Spinal cord (tissue), 10 donors: ENCODE results near the gene SPEM3. TPM values are rescaled to one million over a fixed set of nuclear protein-coding genes. Genes with fewer than 3 reads are reported as not detected.

Experiments used
- DNase-seq, 6 donors: peaks; one replicate each; pipeline versions ENCODE4 v3.0.0 to v3.0.0-alpha.2; 2013 to 2015; ENCODE audit warnings: low spot score in 6 of 6, low read depth in 4 of 6
- H3K27ac ChIP-seq: one replicate; pipeline ENCODE4 v1.5.1; 2013; ENCODE audit warnings: low read depth, low read length, control low read depth
- H3K27me3 ChIP-seq: one replicate; pipeline ENCODE4 v1.6.1; 2013; ENCODE audit warnings: low read length; ENCODE audit not compliant: control insufficient read depth, insufficient read depth
- H3K36me3 ChIP-seq: one replicate; pipeline ENCODE4 v1.6.1; 2013; ENCODE audit warnings: low read length; ENCODE audit not compliant: control insufficient read depth, insufficient read depth
- H3K4me1 ChIP-seq: one replicate; pipeline ENCODE4 v1.6.1; 2013; ENCODE audit warnings: low read length; ENCODE audit not compliant: control insufficient read depth, insufficient read depth
- H3K4me3 ChIP-seq: one replicate; pipeline ENCODE4 v1.5.1; 2013; ENCODE audit warnings: low read depth, low read length, control low read depth
- H3K9me3 ChIP-seq: one replicate; pipeline ENCODE4 v1.6.1; 2013; ENCODE audit warnings: low read length; ENCODE audit not compliant: control insufficient read depth, insufficient read depth
- WGBS: methylation state at CpG from one replicate; pipeline ENCODE4 v1.1.5; 2013; ENCODE audit warnings: missing lambda C conversion rate; ENCODE audit not compliant: insufficient coverage; 5-methylcytosine and 5-hydroxymethylcytosine counted together
- polyA plus RNA-seq, 2 donors: library from polyadenylated mRNA; unstranded; fragments of 120-200 nt; gene quantifications; one replicate each; pipeline ENCODE4 v1.2.1, GENCODE V29; 2013; ENCODE audit not compliant: insufficient read length in 2 of 2
- total RNA-seq, 2 donors: library from RNA; depleted of rRNA in 1 of 2; stranded (reverse); fragments of 120-200 nt in 1 of 2; fragments of >200 nt in 1 of 2; gene quantifications; one replicate each; pipeline versions ENCODE4 v1.2.3 to v1.2.4, GENCODE V29; 2013 to 2014
- donor health status: healthy.

SPEM3 gene
- total and polyA plus RNA-seq, 4 donors, result 0.05 TPM; not detected in 3

DNA sequence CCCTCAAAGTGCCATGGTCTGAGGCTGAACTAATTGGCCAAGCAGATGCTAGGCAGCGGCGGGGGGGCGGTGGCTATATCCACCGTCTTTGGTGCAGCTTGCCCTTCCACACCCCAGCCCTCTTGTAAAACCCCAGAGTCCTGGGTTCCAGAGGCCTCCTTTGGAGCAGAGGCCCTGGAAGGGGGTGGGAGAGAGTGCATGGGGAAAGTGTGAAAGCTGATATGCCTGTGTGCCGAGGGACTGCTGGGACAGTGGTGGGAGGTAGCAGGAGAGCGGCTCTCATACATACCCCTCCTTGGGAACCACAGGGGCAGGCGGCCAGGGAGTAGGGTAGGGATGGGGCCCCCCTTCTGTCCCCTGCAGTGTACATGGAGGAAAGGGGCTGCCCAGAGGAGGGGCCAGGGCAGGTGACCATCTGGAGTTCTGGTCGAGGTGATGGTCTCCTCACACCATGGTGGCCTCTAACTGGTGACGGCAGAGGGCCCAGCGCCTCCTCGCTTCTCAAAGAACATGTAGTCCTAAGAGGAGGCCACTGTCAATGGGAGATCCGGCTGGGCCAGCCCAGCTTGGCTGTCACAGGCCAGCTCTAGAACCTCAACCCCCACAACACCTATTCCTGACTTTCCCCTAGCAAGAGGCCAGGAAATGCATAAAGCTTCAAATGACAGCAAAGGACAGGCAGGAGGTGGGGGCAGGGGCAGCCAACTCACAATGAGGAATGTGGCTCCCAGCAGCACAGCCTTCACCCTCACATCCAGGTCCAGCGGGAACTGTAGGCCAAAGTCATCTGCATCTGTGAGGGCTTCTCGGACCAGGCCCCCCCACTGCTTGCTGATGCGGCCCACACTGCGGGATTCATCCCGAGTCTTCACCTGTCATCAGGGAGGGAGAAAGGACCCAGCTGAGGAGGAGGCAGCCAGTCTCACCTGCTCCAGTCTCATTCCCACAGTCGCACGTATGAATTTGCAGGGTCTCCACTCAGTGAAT lies 38.4 kb upstream of the SPEM3 start:
- peaks cover 17% of the 10 kb centered on the region for H3K4me1 ChIP-seq
- H3K27ac ChIP-seq, result no peak overlapping the region
- peaks cover 62% of the 10 kb centered on the region for H3K36me3 ChIP-seq
- 79% methylated on average over 11 of the region's 19 CpGs for WGBS
- no peaks in the 10 kb centered on the region for H3K27me3 ChIP-seq
- no peak for DNase-seq
- H3K4me3 ChIP-seq, result no peak overlapping the region
- no peaks in the 10 kb centered on the region for H3K9me3 ChIP-seq

- Histone ChIP-seq H3K9me3 (no peaks in the 10 kb centered on the region), H3K36me3 (peaks cover 60% of the 10 kb centered on the region), H3K4me1 (peaks cover 18% of the 10 kb centered on the region), H3K27me3 (no peaks in the 10 kb centered on the region), H3K27ac (no peak overlapping the region), H3K4me3 (no peak overlapping the region)
- 83% methylated on average over 2 of the region's 2 CpGs for WGBS
- DNase-seq, result no peak
Observed at GRCh38 chr17:7391307-7391706, 37.4 kb upstream of the SPEM3 start.

DNA sequence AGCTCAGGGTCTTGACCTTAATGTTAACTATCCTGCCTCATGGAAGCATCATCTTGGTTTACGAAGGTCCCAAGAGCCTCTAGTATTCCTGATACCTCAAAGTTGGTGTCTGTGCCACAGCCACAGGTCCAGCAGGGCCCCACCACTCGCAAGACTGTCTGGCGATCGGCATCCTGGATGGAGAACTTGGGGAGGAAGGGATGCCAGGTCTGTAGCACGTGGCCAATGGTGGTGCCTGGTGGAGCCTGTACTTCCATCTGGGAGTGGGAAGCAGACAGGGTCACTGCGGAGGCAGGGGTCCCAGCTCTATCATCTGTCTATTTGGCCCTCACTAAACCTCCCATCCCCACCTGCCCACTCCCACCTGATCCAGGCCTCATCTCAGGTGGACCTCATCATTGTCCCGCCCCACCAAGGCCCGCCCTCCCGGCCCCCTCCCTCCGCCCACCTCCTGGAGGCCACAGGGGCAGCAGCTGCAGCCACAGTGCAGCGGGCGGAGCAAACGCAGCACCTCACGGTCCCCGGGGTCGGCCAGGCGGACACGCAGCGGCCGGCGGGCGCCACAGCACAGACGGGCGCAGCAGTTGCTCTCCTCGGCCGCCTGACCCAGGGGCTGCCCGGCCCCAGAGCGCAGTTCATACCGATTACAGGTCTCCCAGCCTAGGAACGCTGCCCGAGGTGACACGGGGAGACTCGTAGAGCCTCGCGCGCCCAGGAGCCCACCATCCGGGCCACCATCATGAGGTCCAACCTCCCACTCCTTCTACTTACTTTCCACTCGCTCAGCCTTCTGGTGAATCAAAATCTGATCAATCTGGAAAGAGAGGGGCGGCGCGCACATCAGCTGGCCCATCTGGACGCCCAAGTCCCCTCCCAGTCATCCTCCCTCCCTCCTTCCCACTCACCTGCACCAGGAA lies 35.7 kb upstream of the SPEM3 start:
- Histone ChIP-seq H3K36me3 (peaks cover 48% of the 10 kb centered on the region), H3K4me3 (peak overlapping the region; percentile 77), H3K4me1 (peaks cover 18% of the 10 kb centered on the region), H3K27ac (no peak overlapping the region), H3K27me3 (no peaks in the 10 kb centered on the region), H3K9me3 (no peaks in the 10 kb centered on the region)
- 47% methylated on average over 34 of the region's 42 CpGs for WGBS
- DNase-seq, result peak in 2 of 6 donors; percentile 32 to 47

DNA sequence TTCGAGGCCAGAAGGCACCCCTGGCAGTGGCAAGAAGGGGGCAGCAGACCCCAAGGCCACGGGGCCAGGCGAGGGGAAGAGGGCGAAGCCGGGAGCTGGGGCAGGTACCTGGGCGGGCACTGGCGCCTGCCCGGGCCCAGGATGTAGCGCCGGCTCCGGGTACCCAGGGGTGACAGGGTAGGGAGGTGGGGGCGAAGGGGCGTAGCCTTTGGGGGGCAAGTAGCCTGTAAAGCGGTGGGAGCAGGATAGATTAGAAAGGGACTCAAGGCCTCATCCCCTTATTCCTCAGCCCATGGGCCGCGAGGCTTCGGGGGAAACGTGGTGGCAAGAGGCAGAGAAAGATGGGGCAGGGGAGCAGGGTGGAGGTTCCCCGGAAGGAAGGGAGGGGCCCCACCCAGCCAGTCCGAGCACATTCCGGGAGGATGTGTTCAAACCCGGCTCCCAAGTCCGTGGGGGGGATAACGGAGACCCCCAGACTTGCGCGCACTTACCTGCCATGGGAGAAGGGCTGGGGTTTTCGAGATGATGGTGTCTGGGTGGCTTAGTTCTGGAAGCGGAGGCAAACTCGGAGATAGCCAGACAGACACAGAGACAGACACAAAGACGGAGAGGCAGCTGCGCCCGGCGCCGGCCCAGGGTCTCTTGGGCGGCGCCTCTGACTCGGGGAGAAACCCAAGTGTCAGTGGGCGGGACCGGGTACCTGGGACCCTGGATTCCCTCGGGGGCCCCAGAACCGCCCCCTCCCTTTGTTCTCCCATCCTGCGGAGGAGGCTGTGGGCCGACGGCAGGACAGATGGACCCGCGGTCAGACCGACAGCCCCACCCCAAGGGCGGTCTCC lies 34.8 kb upstream of the SPEM3 start:
- no peaks in the 10 kb centered on the region for H3K27me3 ChIP-seq
- H3K4me3 ChIP-seq, result peak overlapping the region; percentile 77
- 2% methylated on average over 43 of the region's 48 CpGs for WGBS
- peaks cover 18% of the 10 kb centered on the region for H3K4me1 ChIP-seq
- H3K9me3 ChIP-seq, result no peaks in the 10 kb centered on the region
- DNase-seq, result no peak
- peaks cover 39% of the 10 kb centered on the region for H3K36me3 ChIP-seq
- peak overlapping the region; percentile 87 for H3K27ac ChIP-seq

- Histone ChIP-seq H3K4me1 (peaks cover 18% of the 10 kb centered on the region), H3K27ac (peak within 1 kb of the TSS; percentile 87), H3K36me3 (peaks cover 31% of the 10 kb centered on the region), H3K4me3 (peak within 1 kb of the TSS; percentile 77), H3K27me3 (no peaks in the 10 kb centered on the region), H3K9me3 (no peaks in the 10 kb centered on the region)
- WGBS, result under 1% methylated on average over 71 of the region's 71 CpGs
- DNase-seq, result peak in 4 of 6 donors; percentile 67 to 94 (median 82)
Observed at GRCh38 chr17:7394452-7395191, 34.0 kb upstream of the SPEM3 start, which contains the start of gene PLSCR3. Gene PLSCR3 (minus strand): TSS chr17:7394525. CDS start chr17:7394110, 415 bp downstream.

GRCh38 chr17:7396147-7396546 lies 32.5 kb upstream of the SPEM3 start:
- no peak overlapping the region for H3K27ac ChIP-seq
- H3K9me3 ChIP-seq, result no peaks in the 10 kb centered on the region
- 88% methylated on average over 4 of the region's 4 CpGs for WGBS
- H3K4me3 ChIP-seq, result no peak overlapping the region
- peaks cover 18% of the 10 kb centered on the region for H3K4me1 ChIP-seq
- DNase-seq, result no peak
- H3K36me3 ChIP-seq, result peaks cover 20% of the 10 kb centered on the region
- H3K27me3 ChIP-seq, result no peaks in the 10 kb centered on the region

GRCh38 chr17:7398612-7399011 lies 30.0 kb upstream of the SPEM3 start:
- Histone ChIP-seq H3K9me3 (no peaks in the 10 kb centered on the region), H3K4me1 (peaks cover 22% of the 10 kb centered on the region), H3K27me3 (no peaks in the 10 kb centered on the region), H3K36me3 (no peaks in the 10 kb centered on the region), H3K27ac (no peak overlapping the region), H3K4me3 (no peak overlapping the region)
- DNase-seq, result no peak
- WGBS, result 71% methylated on average over 1 of the region's 2 CpGs

GRCh38 chr17:7403043-7403726 lies 25.5 kb upstream of the SPEM3 start:
- Histone ChIP-seq H3K27ac (peak overlapping the region; percentile 94), H3K4me3 (peak overlapping the region; percentile 72), H3K27me3 (no peaks in the 10 kb centered on the region), H3K4me1 (peaks cover 38% of the 10 kb centered on the region), H3K9me3 (no peaks in the 10 kb centered on the region), H3K36me3 (peaks cover 8% of the 10 kb centered on the region)
- no peak for DNase-seq
- 9% methylated on average over 16 of the region's 16 CpGs for WGBS
